ENCODE results near the gene RMP24.
A peak's percentile ranks its signal among the peaks of the same experiment; 100 is the strongest.

Gene RMP24

GRCh38 chr18:35972197-35973000 is at the start of gene RMP24:
Gene RMP24, plus strand, starts transcription at chr18:35972679.
- Histone ChIP-seq H3K9ac (ENCODE audit: insufficient read depth, low read length) (peak within 1 kb of the TSS; percentile 89), H3K27ac (ENCODE audit: insufficient read depth, low read length) (peak within 1 kb of the TSS; percentile 71), H3K4me2 (ENCODE audit: extremely low read depth, insufficient read depth, low read length) (peak within 1 kb of the TSS; percentile 93), H3K9me3 (ENCODE audit: control insufficient read depth, insufficient read depth, low read depth, low read length) (no peaks in the 10 kb centered on the region), H3K36me3 (ENCODE audit: control insufficient read depth, insufficient read depth, low read length) (peaks cover 6% of the 10 kb centered on the region), H2AFZ (ENCODE audit: low read length) (peak within 1 kb of the TSS; percentile 99), H3K27me3 (ENCODE audit: control insufficient read depth, insufficient read depth, low read length) (no peaks in the 10 kb centered on the region), H3K4me1 (ENCODE audit: control insufficient read depth, extremely low read depth, insufficient read depth, low read length) (peaks cover 2% of the 10 kb centered on the region), H3K4me3 (replicated peaks in 1 of 4; ENCODE audit: control extremely low read depth in 1 of 4, insufficient read depth in 1 of 4, low read depth in 3 of 4, low read length in 4 of 4) (peak within 1 kb of the TSS; percentile 67 to 99 (median 92)), H4K20me1 (ENCODE audit: control insufficient read depth, extremely low read depth, insufficient read depth, low read length) (no peaks in the 10 kb centered on the region), H3K79me2 (ENCODE audit: control insufficient read depth, insufficient read depth, low read length) (peaks cover 17% of the 10 kb centered on the region)
- TF ChIP-seq CTCF (conservative IDR thresholded peaks at IDR 0.05 in 1 of 2, IDR thresholded peaks at IDR 0.05 in 1 of 2; ENCODE audit: low read depth in 1 of 2, low read length in 2 of 2) (no peak), EZH2 (IDR thresholded peaks at IDR 0.05; ENCODE audit: low read length, missing control alignments) (no peak)
- DNase-seq (ENCODE audit: low read depth in 2 of 2), result peak; percentile 93 to 97

- H3K4me3 ChIP-seq (replicated peaks in 1 of 4; ENCODE audit: control extremely low read depth in 1 of 4, insufficient read depth in 1 of 4, low read depth in 3 of 4, low read length in 4 of 4), result no peak overlapping the region
- H3K9ac ChIP-seq (ENCODE audit: insufficient read depth, low read length), result no peak overlapping the region
- H3K4me1 ChIP-seq (ENCODE audit: control insufficient read depth, extremely low read depth, insufficient read depth, low read length), result no peaks in the 10 kb centered on the region
- H3K27ac ChIP-seq (ENCODE audit: insufficient read depth, low read length), result no peak overlapping the region
- no peaks in the 10 kb centered on the region for H3K36me3 ChIP-seq (ENCODE audit: control insufficient read depth, insufficient read depth, low read length)
- no peak overlapping the region for H2AFZ ChIP-seq (ENCODE audit: low read length)
- DNase-seq (ENCODE audit: low read depth in 2 of 2), result no peak
- no peaks in the 10 kb centered on the region for H3K27me3 ChIP-seq (ENCODE audit: control insufficient read depth, insufficient read depth, low read length)
- H3K79me2 ChIP-seq (ENCODE audit: control insufficient read depth, insufficient read depth, low read length), result no peaks in the 10 kb centered on the region
- TF ChIP-seq CTCF (conservative IDR thresholded peaks at IDR 0.05 in 1 of 2, IDR thresholded peaks at IDR 0.05 in 1 of 2; ENCODE audit: low read depth in 1 of 2, low read length in 2 of 2) (no peak), EZH2 (IDR thresholded peaks at IDR 0.05; ENCODE audit: low read length, missing control alignments) (no peak)
- no peaks in the 10 kb centered on the region for H3K9me3 ChIP-seq (ENCODE audit: control insufficient read depth, insufficient read depth, low read depth, low read length)
- H4K20me1 ChIP-seq (ENCODE audit: control insufficient read depth, extremely low read depth, insufficient read depth, low read length), result no peaks in the 10 kb centered on the region
- no peak overlapping the region for H3K4me2 ChIP-seq (ENCODE audit: extremely low read depth, insufficient read depth, low read length)
These were observed 48.4 kb upstream of the RMP24 start for GRCh38 chr18:35923939-35924684.

- no peak for DNase-seq (ENCODE audit: low read depth in 2 of 2)
- Histone ChIP-seq H3K27me3 (ENCODE audit: control insufficient read depth, insufficient read depth, low read length) (no peaks in the 10 kb centered on the region), H3K4me1 (ENCODE audit: control insufficient read depth, extremely low read depth, insufficient read depth, low read length) (no peaks in the 10 kb centered on the region), H3K36me3 (ENCODE audit: control insufficient read depth, insufficient read depth, low read length) (no peaks in the 10 kb centered on the region), H3K27ac (ENCODE audit: insufficient read depth, low read length) (no peak overlapping the region), H3K9ac (ENCODE audit: insufficient read depth, low read length) (no peak overlapping the region), H2AFZ (ENCODE audit: low read length) (no peak overlapping the region), H3K4me2 (ENCODE audit: extremely low read depth, insufficient read depth, low read length) (no peak overlapping the region), H4K20me1 (ENCODE audit: control insufficient read depth, extremely low read depth, insufficient read depth, low read length) (no peaks in the 10 kb centered on the region), H3K79me2 (ENCODE audit: control insufficient read depth, insufficient read depth, low read length) (no peaks in the 10 kb centered on the region), H3K4me3 (replicated peaks in 1 of 4; ENCODE audit: control extremely low read depth in 1 of 4, insufficient read depth in 1 of 4, low read depth in 3 of 4, low read length in 4 of 4) (no peak overlapping the region), H3K9me3 (ENCODE audit: control insufficient read depth, insufficient read depth, low read depth, low read length) (no peaks in the 10 kb centered on the region)
- TF ChIP-seq EZH2 (IDR thresholded peaks at IDR 0.05; ENCODE audit: low read length, missing control alignments) (no peak), CTCF (conservative IDR thresholded peaks at IDR 0.05 in 1 of 2, IDR thresholded peaks at IDR 0.05 in 1 of 2; ENCODE audit: low read depth in 1 of 2, low read length in 2 of 2) (no peak)
These were observed 45.6 kb upstream of the RMP24 start for GRCh38 chr18:35926884-35927283.
